GM23338 (cell line): Measurements from ENCODE around the gene CFAP100. TPM values are rescaled to one million over a fixed set of nuclear protein-coding genes. Genes with fewer than 3 reads are reported as not detected.

Experiments
- ATAC-seq: fragments of 200-7000 bp; cut with Tn5 transposase; 3 replicates; pipeline ENCODE4 v1.9.1; 2020
- DNase-seq: peaks from one replicate; pipeline ENCODE4 v3.0.0-alpha.2; 2015; ENCODE audit warnings: low spot score
- H2AFZ ChIP-seq: fragments of 200-600 bp; sonication (generic); 2 replicates; pipeline ENCODE4 v1.8.0; 2016; ENCODE audit warnings: antibody characterized with exemption, mild to moderate bottlenecking, moderate library complexity
- H3F3A ChIP-seq: fragments of 200-600 bp; sonication (generic); replicated peaks from 2 replicates; pipeline ENCODE4 v1.8.0; 2017; ENCODE audit warnings: antibody characterized with exemption, mixed run types, low read depth
- H3K27ac ChIP-seq: fragments of 200-600 bp; sonication (generic); 2 replicates; pipeline ENCODE4 v1.6.1; 2016; ENCODE audit warnings: low read depth
- H3K27me3 ChIP-seq: fragments of 200-600 bp; sonication (generic); 2 replicates; pipeline ENCODE4 v1.8.0; 2016; ENCODE audit warnings: mild to moderate bottlenecking, mixed run types, moderate library complexity; ENCODE audit not compliant: insufficient read depth
- H3K36me3 ChIP-seq: fragments of 200-600 bp; sonication (generic); 2 replicates; pipeline ENCODE4 v1.8.0; 2016; ENCODE audit warnings: mild to moderate bottlenecking; ENCODE audit not compliant: insufficient read depth
- H3K4me1 ChIP-seq: fragments of 200-600 bp; sonication (generic); 2 replicates; pipeline ENCODE4 v1.8.0; 2016; ENCODE audit warnings: mild to moderate bottlenecking, moderate library complexity; ENCODE audit not compliant: insufficient read depth
- H3K4me2 ChIP-seq: fragments of 200-600 bp; sonication (generic); 2 replicates; pipeline ENCODE4 v1.7.1; 2017; ENCODE audit warnings: mixed run types
- H3K4me3 ChIP-seq: fragments of 200-600 bp; sonication (generic); 2 replicates; pipeline ENCODE4 v1.6.1; 2016; ENCODE audit warnings: mixed run types
- H3K79me2 ChIP-seq: fragments of 200-600 bp; sonication (generic); replicated peaks from 2 replicates; pipeline ENCODE4 v1.8.0; 2017; ENCODE audit warnings: mild to moderate bottlenecking; ENCODE audit not compliant: insufficient read depth
- H3K9me2 ChIP-seq: fragments of 200-600 bp; sonication (generic); 2 replicates; pipeline ENCODE4 v1.8.0; 2017; ENCODE audit not compliant: insufficient read depth
- H4K20me1 ChIP-seq: fragments of 200-600 bp; sonication (generic); replicated peaks from 2 replicates; pipeline ENCODE4 v1.8.0; 2017; ENCODE audit warnings: mild to moderate bottlenecking; ENCODE audit not compliant: insufficient read depth
- H3K27ac Mint-ChIP-seq: 2 replicates; pipeline ENCODE4 v1.8.0; 2020; ENCODE audit warnings: inconsistent platforms, mild to moderate bottlenecking, moderate library complexity, mixed read lengths
- H3K27me3 Mint-ChIP-seq: 3 replicates; pipeline ENCODE4 v1.8.0; 2022; ENCODE audit warnings: low read depth, mild to moderate bottlenecking, moderate library complexity, mixed read lengths, inconsistent platforms; ENCODE audit not compliant: insufficient read depth, poor library complexity
- H3K36me3 Mint-ChIP-seq: 3 replicates; pipeline ENCODE4 v1.8.0; 2021; ENCODE audit warnings: low read depth, mild to moderate bottlenecking, inconsistent platforms, moderate library complexity, mixed read lengths
- H3K4me1 Mint-ChIP-seq: 3 replicates; pipeline ENCODE4 v1.8.0; 2020; ENCODE audit warnings: mild to moderate bottlenecking, inconsistent platforms, mixed read lengths
- H3K4me3 Mint-ChIP-seq: 3 replicates; pipeline ENCODE4 v1.8.0; 2021; ENCODE audit warnings: moderate library complexity, mild to moderate bottlenecking, inconsistent platforms, mixed read lengths
- H3K9me3 Mint-ChIP-seq: 3 replicates; pipeline ENCODE4 v1.8.0; 2020; ENCODE audit warnings: moderate library complexity, mild to moderate bottlenecking, inconsistent platforms, mixed read lengths
- CREB1 ChIP-seq: fragments of 250-450 bp; sonication (Bioruptor Pico); IDR thresholded peaks from 2 replicates; pipeline ENCODE4 v1.5.0; 2020; ENCODE audit warnings: low read depth, mild to moderate bottlenecking, moderate library complexity
- CTCF ChIP-seq, 2 experiments: fragments of 200-600 bp in 1 of 2; sonication (generic) in 1 of 2; conservative IDR thresholded peaks; 2 replicates each; pipeline versions ENCODE4 v1.5.1 to v1.6.1; 2016 to 2017; ENCODE audit warnings: antibody characterized with exemption in 2 of 2, low read depth in 2 of 2, mild to moderate bottlenecking in 2 of 2, moderate library complexity in 1 of 2
- ETS1 ChIP-seq: IDR thresholded peaks from 2 replicates; pipeline ENCODE4 v1.6.1; 2016; ENCODE audit warnings: antibody characterized with exemption
- EZH2 ChIP-seq: fragments of 200-600 bp; sonication (generic); IDR thresholded peaks from one replicate; pipeline ENCODE4 v1.8.0; 2017; ENCODE audit warnings: antibody characterized with exemption, mild to moderate bottlenecking, low read depth; ENCODE audit not compliant: unreplicated experiment
- EZH2phosphoT487 ChIP-seq: fragments of 200-600 bp; sonication (generic); IDR thresholded peaks from one replicate; pipeline ENCODE4 v1.8.1; 2018; ENCODE audit warnings: antibody characterized with exemption; ENCODE audit not compliant: unreplicated experiment
- JUNB ChIP-seq: IDR thresholded peaks from one replicate; pipeline ENCODE4 v1.6.1; 2016; ENCODE audit warnings: antibody characterized with exemption; ENCODE audit not compliant: unreplicated experiment
- NANOG ChIP-seq: IDR thresholded peaks from 2 replicates; pipeline ENCODE4 v1.6.1; 2016; ENCODE audit warnings: antibody characterized with exemption, borderline replicate concordance
- POLR2AphosphoS5 ChIP-seq: IDR thresholded peaks from 2 replicates; pipeline ENCODE4 v1.6.1; 2016; ENCODE audit warnings: antibody characterized with exemption, low read depth
- REST ChIP-seq: IDR thresholded peaks from one replicate; pipeline ENCODE4 v1.6.1; 2018; ENCODE audit warnings: antibody characterized with exemption; ENCODE audit not compliant: unreplicated experiment
- STAT1 ChIP-seq: IDR thresholded peaks from one replicate; pipeline ENCODE4 v1.6.1; 2016; ENCODE audit warnings: antibody characterized with exemption; ENCODE audit not compliant: unreplicated experiment
- ZNF114 ChIP-seq: fragments of 250-450 bp; sonication (Bioruptor Pico); IDR thresholded peaks from 2 replicates; pipeline ENCODE4 v1.5.0; 2020; ENCODE audit warnings: mild to moderate bottlenecking, moderate library complexity
- ZNF331 ChIP-seq: fragments of 250-450 bp; sonication (Bioruptor Pico); IDR thresholded peaks from 2 replicates; pipeline ENCODE4 v1.5.0; 2020; ENCODE audit warnings: low read depth, mild to moderate bottlenecking, moderate library complexity
- ZNF462 ChIP-seq: fragments of 250-450 bp; sonication (Bioruptor Pico); IDR thresholded peaks from 2 replicates; pipeline ENCODE4 v1.5.0; 2020; ENCODE audit warnings: mild to moderate bottlenecking, moderate library complexity
- polyA plus RNA-seq: library from polyadenylated mRNA; unstranded; fragments of >200 nt; fragmentation: Nextera tagmentation; extraction: Ambion mirVana; gene quantifications from 2 replicates; pipeline ENCODE4 v1.2.1, GENCODE V29; 2016
- total RNA-seq: library from RNA; depleted of rRNA; stranded (reverse); fragments of >200 nt; shearing (Covaris generic); gene quantifications from 2 replicates; pipeline ENCODE4 v1.2.3, GENCODE V29; 2014

The CFAP100 gene
- total and polyA plus RNA-seq, 2 experiments from 2014 or later: 0.07 TPM; not detected in 1

GRCh38 chr3:126439346-126439967 is 44.7 kb downstream of the CFAP100 start:
- no peaks in the 10 kb centered on the region for H3K79me2 ChIP-seq
- no peak overlapping the region for H3K27ac ChIP-seq
- ATAC-seq (no peak), DNase-seq (no peak)
- peaks cover 21% of the 10 kb centered on the region for H3K36me3 Mint-ChIP-seq
- H3K4me1 Mint-ChIP-seq: peaks cover 35% of the 10 kb centered on the region
- no peaks in the 10 kb centered on the region for H3K9me2 ChIP-seq
- H3K36me3 ChIP-seq: no peaks in the 10 kb centered on the region
- no peak overlapping the region for H3K4me3 ChIP-seq
- H3K4me3 Mint-ChIP-seq: no peak overlapping the region
- H2AFZ ChIP-seq: no peak overlapping the region
- TF ChIP-seq STAT1: no peak
- TF ChIP-seq CREB1 (CRISPR knock-in tag): no peak
- no peak for TF ChIP-seq CTCF (conservative IDR thresholded peaks at IDR 0.05; ENCODE audit: low read depth in 2 of 2)
- no peak for TF ChIP-seq JUNB
- TF ChIP-seq NANOG: no peak
- no peak for TF ChIP-seq POLR2AphosphoS5
- TF ChIP-seq EZH2: no peak
- no peak for TF ChIP-seq ZNF462
- no peak for TF ChIP-seq ETS1
- TF ChIP-seq ZNF114 (CRISPR knock-in tag): no peak
- TF ChIP-seq REST: no peak
- no peak for TF ChIP-seq EZH2phosphoT487
- no peak for TF ChIP-seq ZNF331
- peak overlapping the region; percentile 74; the same call in 1 of the 2 replicates for H3K27ac Mint-ChIP-seq
- H4K20me1 ChIP-seq: no peaks in the 10 kb centered on the region
- H3K4me2 ChIP-seq: no peak overlapping the region
- peaks cover 2% of the 10 kb centered on the region for H3K27me3 Mint-ChIP-seq
- no peaks in the 10 kb centered on the region for H3F3A ChIP-seq
- no peaks in the 10 kb centered on the region for H3K4me1 ChIP-seq
- H3K27me3 ChIP-seq: no peaks in the 10 kb centered on the region
- H3K9me3 Mint-ChIP-seq: no peaks in the 10 kb centered on the region
